NB4 (cell line): ENCODE results near the gene UNC5A.
A peak's percentile ranks its signal among the peaks of the same experiment; 100 is the strongest.

Experiments
- DNase-seq: peaks from one replicate; pipeline ENCODE4 v3.0.0; 2010; ENCODE audit warnings: low read depth
- H3K4me3 ChIP-seq: one replicate; pipeline ENCODE4 v1.5.1; 2011; ENCODE audit warnings: mild to moderate bottlenecking, low read depth, low read length, moderate library complexity
- CTCF ChIP-seq: IDR thresholded peaks from one replicate; pipeline ENCODE4 v1.5.1; 2012; ENCODE audit warnings: low read depth, low read length
- MAX ChIP-seq: IDR thresholded peaks from 2 replicates; pipeline ENCODE4 v1.6.1; 2011; ENCODE audit warnings: low read depth, low read length
- MYC ChIP-seq: IDR thresholded peaks from 2 replicates; pipeline ENCODE4 v1.6.1; 2011; ENCODE audit warnings: low read depth, low read length
- POLR2A ChIP-seq: IDR thresholded peaks from 2 replicates; pipeline ENCODE4 v1.6.1; 2011; ENCODE audit warnings: mild to moderate bottlenecking; ENCODE audit not compliant: insufficient read length; ENCODE audit errors: extremely low read depth

UNC5A gene

GRCh38 chr5:176803068-176803942, 7.1 kb upstream of the UNC5A start:
- no peak for DNase-seq

GRCh38 chr5:176803943-176804498, 6.3 kb upstream of the UNC5A start:
- peak; percentile 44 for DNase-seq
- H3K4me3 ChIP-seq: no peak overlapping the region
- no peak for TF ChIP-seq MAX

More at GRCh38 chr5:176803068-176803942, 7.1 kb upstream of the UNC5A start:
- H3K4me3 ChIP-seq: no peak overlapping the region
- no peak for TF ChIP-seq MAX
- TF ChIP-seq POLR2A: no peak
- TF ChIP-seq CTCF: no peak
- TF ChIP-seq MYC: no peak

GRCh38 chr5:176806137-176806536, 4.2 kb upstream of the UNC5A start:
- DNase-seq: peak; percentile 48
- no peak overlapping the region for H3K4me3 ChIP-seq
- TF ChIP-seq CTCF (no peak), MAX (no peak), MYC (no peak)

GRCh38 chr5:176809544-176810080, 747 bp upstream of the UNC5A start:
- TF ChIP-seq MAX: no peak
- no peak for TF ChIP-seq POLR2A
- no peak for TF ChIP-seq CTCF
- TF ChIP-seq MYC: no peak
- H3K4me3 ChIP-seq: no peak overlapping the region
- DNase-seq: no peak

GRCh38 chr5:176810687-176811501, 535 bp downstream of the UNC5A start:
- DNase-seq: no peak
- no peak overlapping the region for H3K4me3 ChIP-seq
- TF ChIP-seq MYC (no peak), MAX (no peak), POLR2A (no peak), CTCF (no peak)
